Measurements from ENCODE around the gene HMGA1.
A peak's percentile ranks its signal among the peaks of the same experiment; 100 is the strongest.

HMGA1 gene

GRCh38 chr6:34223956-34224940, 12.4 kb upstream of the HMGA1 start:
- FAIRE-seq = no peak
- peak; percentile 96 for DNase-seq (ENCODE audit: low spot score)

- no peak for DNase-seq (ENCODE audit: low spot score)
- FAIRE-seq = no peak
Observed at GRCh38 chr6:34225551-34225950, 11.1 kb upstream of the HMGA1 start.

- DNase-seq (ENCODE audit: low spot score) (no peak), FAIRE-seq (no peak)
Observed at GRCh38 chr6:34226066-34226465, 10.6 kb upstream of the HMGA1 start.

- DNase-seq (ENCODE audit: low spot score) (no peak), FAIRE-seq (no peak)
Observed at GRCh38 chr6:34226731-34227586, 9.7 kb upstream of the HMGA1 start.

- FAIRE-seq (no peak), DNase-seq (ENCODE audit: low spot score) (peak; percentile 70)
Observed at GRCh38 chr6:34227761-34228421, 8.8 kb upstream of the HMGA1 start.

- FAIRE-seq (no peak), DNase-seq (ENCODE audit: low spot score) (no peak)
Observed at GRCh38 chr6:34229877-34230276, 6.8 kb upstream of the HMGA1 start.

GRCh38 chr6:34230653-34231371, 5.9 kb upstream of the HMGA1 start:
- DNase-seq (ENCODE audit: low spot score) (no peak), FAIRE-seq (no peak)

- DNase-seq (ENCODE audit: low spot score) (no peak), FAIRE-seq (no peak)
Observed at GRCh38 chr6:34231566-34232336, 4.9 kb upstream of the HMGA1 start.

GRCh38 chr6:34232901-34233300, 3.8 kb upstream of the HMGA1 start:
- FAIRE-seq (no peak), DNase-seq (ENCODE audit: low spot score) (no peak)

GRCh38 chr6:34233867-34234266, 2.8 kb upstream of the HMGA1 start:
- no peak for FAIRE-seq

GRCh38 chr6:34234667-34235306, 1.9 kb upstream of the HMGA1 start:
- FAIRE-seq = no peak
- DNase-seq (ENCODE audit: low spot score) = no peak

More at GRCh38 chr6:34233867-34234266, 2.8 kb upstream of the HMGA1 start:
- no peak for DNase-seq (ENCODE audit: low spot score)

- FAIRE-seq = no peak
- DNase-seq (ENCODE audit: low spot score) = peak; percentile 83
Observed at GRCh38 chr6:34235307-34236130, 1.2 kb upstream of the HMGA1 start.

- FAIRE-seq = no peak
Observed at GRCh38 chr6:34236131-34236442, 586 bp upstream of the HMGA1 start.

GRCh38 chr6:34237316-34237721, 646 bp downstream of the HMGA1 start:
- peak; percentile 41 for DNase-seq (ENCODE audit: low spot score)
- FAIRE-seq = no peak

More at GRCh38 chr6:34236131-34236442, 586 bp upstream of the HMGA1 start:
- DNase-seq (ENCODE audit: low spot score) = no peak

- FAIRE-seq (no peak), DNase-seq (ENCODE audit: low spot score) (peak; percentile 58)
Observed at GRCh38 chr6:34237722-34238584, 1.3 kb downstream of the HMGA1 start.

- no peak for DNase-seq (ENCODE audit: low spot score)
- no peak for FAIRE-seq
Observed at GRCh38 chr6:34238585-34239499, 2.2 kb downstream of the HMGA1 start.

GRCh38 chr6:34239500-34239825, 2.8 kb downstream of the HMGA1 start:
- DNase-seq (ENCODE audit: low spot score) = no peak

More at GRCh38 chr6:34239500-34239825, 2.8 kb downstream of the HMGA1 start:
- no peak for FAIRE-seq
